GM12864 (cell line): ENCODE results near the gene SHPK.

Experiments
- DNase-seq: peaks from one replicate; pipeline ENCODE4 v3.0.0-alpha.2; 2011; ENCODE audit warnings: low read depth
- H3K4me3 ChIP-seq: 2 replicates; pipeline ENCODE4 v1.5.1; 2011; ENCODE audit warnings: mild to moderate bottlenecking, low read depth, low read length, control low read depth
- CTCF ChIP-seq: IDR thresholded peaks from 2 replicates; pipeline ENCODE4 v1.5.1; 2011; ENCODE audit warnings: low read depth, mild to moderate bottlenecking, moderate library complexity, low read length, control low read depth, inconsistent platforms; ENCODE audit errors: missing control alignments

The SHPK gene

GRCh38 chr17:3656755-3657587, 20.9 kb upstream of the SHPK start:
- no peak for TF ChIP-seq CTCF
- H3K4me3 ChIP-seq, result no peak overlapping the region
- no peak for DNase-seq

GRCh38 chr17:3656353-3656752, 20.3 kb upstream of the SHPK start:
- no peak for DNase-seq
- H3K4me3 ChIP-seq, result no peak overlapping the region
- no peak for TF ChIP-seq CTCF

GRCh38 chr17:3655766-3656165, 19.7 kb upstream of the SHPK start:
- no peak for TF ChIP-seq CTCF
- no peak for DNase-seq
- no peak overlapping the region for H3K4me3 ChIP-seq

- no peak overlapping the region for H3K4me3 ChIP-seq
- no peak for DNase-seq
- TF ChIP-seq CTCF, result peak; percentile 66
These were observed 11.9 kb upstream of the SHPK start for GRCh38 chr17:3647769-3648555.

- no peak overlapping the region for H3K4me3 ChIP-seq
- DNase-seq, result no peak
- no peak for TF ChIP-seq CTCF
These were observed 11.2 kb upstream of the SHPK start for GRCh38 chr17:3647251-3647650.

GRCh38 chr17:3645310-3645709, 9.3 kb upstream of the SHPK start:
- no peak for DNase-seq
- TF ChIP-seq CTCF, result no peak
- no peak overlapping the region for H3K4me3 ChIP-seq
